K562 (cell line): Measurements from ENCODE around the gene NUP50. TPM values are rescaled to one million over a fixed set of nuclear protein-coding genes. Genes with fewer than 3 reads are reported as not detected.

Experiments used
- ATF3 ChIP-seq, 2 experiments: fragments of 450-650 bp in 1 of 2; sonication (generic) in 1 of 2; formaldehyde crosslinking in 1 of 2; IDR thresholded peaks in 1 of 2; conservative IDR thresholded peaks in 1 of 2; 2 replicates each; pipeline versions ENCODE4 v1.6.1 to v1.8.1; 2016 to 2023; ENCODE audit warnings: mild to moderate bottlenecking in 2 of 2, moderate library complexity in 2 of 2, inconsistent platforms in 1 of 2, missing genetic modification reagents in 1 of 2
- GTF2B ChIP-seq: IDR thresholded peaks from 2 replicates; pipeline ENCODE4 v1.6.1; 2011; ENCODE audit not compliant: insufficient read length; ENCODE audit errors: extremely low read depth
- JUND ChIP-seq, 2 experiments: IDR thresholded peaks; 2 replicates in 1 of 2; 3 replicates in 1 of 2; pipeline ENCODE4 v1.6.1; 2011; ENCODE audit warnings: borderline replicate concordance in 2 of 2, low read depth in 2 of 2, low read length in 2 of 2, improper control_type of control experiment in 1 of 2, missing biosample characterization in 1 of 2, missing genetic modification characterization in 1 of 2, missing genetic modification reagents in 1 of 2
- NFIC ChIP-seq: fragments of 450-650 bp; IDR thresholded peaks from 2 replicates; pipeline ENCODE4 v1.6.1; 2017; ENCODE audit warnings: mild to moderate bottlenecking, inconsistent platforms
- RFX1 ChIP-seq: fragments of 450-650 bp; IDR thresholded peaks from 2 replicates; pipeline ENCODE4 v1.6.1; 2016; ENCODE audit warnings: mild to moderate bottlenecking, moderate library complexity
- SMC3 ChIP-seq: conservative IDR thresholded peaks from 2 replicates; pipeline ENCODE4 v1.6.1; 2011; ENCODE audit warnings: low read depth, low read length, improper control_type of control experiment; ENCODE audit not compliant: insufficient read depth
- polyA plus RNA-seq, 8 experiments: library from polyadenylated mRNA; depleted of rRNA in 4 of 8; stranded (reverse) in 5 of 8; unstranded in 3 of 8; fragments of >200 nt; fragmentation: Nextera tagmentation in 2 of 8; fragmentation: Illumina TruSeq in 1 of 8; extraction: Ambion mirVana in 2 of 8; extraction: Trizol in 1 of 8; gene quantifications; 2 replicates each; pipeline versions ENCODE4 v1.2.1 to v1.2.3, GENCODE V29; 2011 to 2014; ENCODE audit warnings: inconsistent platforms in 1 of 8, missing spikeins in 1 of 8
- total RNA-seq, 7 experiments: library from RNA; depleted of rRNA in 6 of 7; stranded (reverse); fragments of >200 nt in 6 of 7; fragmentation: Illumina TruSeq in 2 of 7; extraction: Trizol in 2 of 7; gene quantifications; 2 replicates each; pipeline versions ENCODE4 v1.2.1 to v1.2.3, GENCODE V29; 2011 to 2021; ENCODE audit warnings: low replicate concordance in 1 of 7

Gene NUP50
- total and polyA plus RNA-seq, 9 of the 15 experiments (the other 6 are each of a cell fraction or from before 2014, with no cell fraction given) = 23.8 to 83.7 (median 55.3) TPM

GRCh38 chr22:45208993-45209838 is 45.5 kb downstream of the NUP50 start (continued):
- TF ChIP-seq ATF3 (IDR thresholded peaks at IDR 0.05) (peak; percentile 17; the same call in 1 of the 2 replicates), ATF3 (CRISPR knock-in tag; conservative IDR thresholded peaks at IDR 0.05) (no peak), GTF2B (no peak), SMC3 (0 out of 2 replicates have a peak, but pooled peaks have one; percentile 15), NFIC (peak; percentile 96), RFX1 (peak; percentile 93), JUND (IDR thresholded peaks at IDR 0.05; ENCODE audit: borderline replicate concordance, low read depth, low read length) (0 out of 2 replicates have a peak, but pooled peaks have one; percentile 27), JUND (tag; IDR thresholded peaks at IDR 0.05; ENCODE audit: borderline replicate concordance, low read depth, low read length) (no peak)
